Neutrophil (primary cell): ENCODE results near the gene DNAJB8.

Source experiments
- H3K27ac ChIP-seq: fragments of 200-600 bp; sonication (generic); 2 replicates; pipeline ENCODE4 v1.5.1; 2016; ENCODE audit warnings: mild to moderate bottlenecking, moderate library complexity
- H3K27me3 ChIP-seq: fragments of 200-600 bp; sonication (generic); 2 replicates; pipeline ENCODE4 v1.6.0; 2016; ENCODE audit warnings: mild to moderate bottlenecking
- H3K36me3 ChIP-seq: fragments of 200-600 bp; sonication (generic); 2 replicates; pipeline ENCODE4 v1.5.1; 2017
- H3K4me1 ChIP-seq, 2 experiments: fragments of 200-600 bp in 1 of 2; sonication (generic) in 1 of 2; 1 replicate in 1 of 2; 2 replicates in 1 of 2; pipeline versions ENCODE4 v1.5.1 to v1.6.1; 2013 to 2016; ENCODE audit warnings: low read depth in 1 of 2, low read length in 1 of 2, mild to moderate bottlenecking in 1 of 2, moderate library complexity in 1 of 2; ENCODE audit not compliant: control insufficient read depth in 1 of 2, insufficient read depth in 1 of 2
- H3K4me3 ChIP-seq, 2 experiments: fragments of 200-600 bp in 1 of 2; sonication (generic) in 1 of 2; 1 replicate in 1 of 2; 2 replicates in 1 of 2; pipeline ENCODE4 v1.5.1; 2013 to 2016; ENCODE audit warnings: low read depth in 1 of 2, low read length in 1 of 2, mild to moderate bottlenecking in 1 of 2, moderate library complexity in 1 of 2
- H3K9me3 ChIP-seq: fragments of 200-600 bp; sonication (generic); 2 replicates; pipeline ENCODE4 v1.5.1; 2016
- TF ChIP-seq, protein P1 (sequence below): fragments of 200-600 bp; sonication (generic); IDR thresholded peaks from 2 replicates; pipeline ENCODE4 v1.5.1; 2016; ENCODE audit warnings: antibody characterized with exemption

DNAJB8 gene

DNA sequence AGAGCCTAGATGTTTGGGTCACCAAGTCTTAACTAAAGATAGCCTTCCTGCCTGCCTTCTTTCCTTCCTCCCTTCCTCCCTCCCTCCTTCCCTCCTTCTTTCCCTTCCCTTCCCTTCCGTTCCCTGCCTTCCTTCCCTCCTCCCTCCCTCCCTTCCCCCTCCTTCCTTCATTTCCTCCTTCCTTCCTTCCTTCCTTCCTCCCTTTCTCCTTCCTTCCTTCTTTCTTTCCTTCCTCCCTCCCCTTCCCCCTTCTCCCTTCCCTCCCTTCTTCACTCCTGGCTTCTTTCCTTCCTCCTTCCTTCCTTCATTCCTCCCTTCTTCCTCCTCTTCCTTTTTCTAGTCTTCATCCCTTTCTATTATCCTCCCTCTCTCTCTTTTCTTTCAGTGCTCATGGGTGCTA is 2.0 kb downstream of the DNAJB8 start:
- Histone ChIP-seq H3K27me3 (peaks cover 27% of the 10 kb centered on the region), H3K4me3 (no peak overlapping the region), H3K27ac (no peak overlapping the region), H3K9me3 (no peaks in the 10 kb centered on the region), H3K36me3 (no peaks in the 10 kb centered on the region), H3K4me1 (no peaks in the 10 kb centered on the region)
- TF ChIP-seq, protein P1, sequence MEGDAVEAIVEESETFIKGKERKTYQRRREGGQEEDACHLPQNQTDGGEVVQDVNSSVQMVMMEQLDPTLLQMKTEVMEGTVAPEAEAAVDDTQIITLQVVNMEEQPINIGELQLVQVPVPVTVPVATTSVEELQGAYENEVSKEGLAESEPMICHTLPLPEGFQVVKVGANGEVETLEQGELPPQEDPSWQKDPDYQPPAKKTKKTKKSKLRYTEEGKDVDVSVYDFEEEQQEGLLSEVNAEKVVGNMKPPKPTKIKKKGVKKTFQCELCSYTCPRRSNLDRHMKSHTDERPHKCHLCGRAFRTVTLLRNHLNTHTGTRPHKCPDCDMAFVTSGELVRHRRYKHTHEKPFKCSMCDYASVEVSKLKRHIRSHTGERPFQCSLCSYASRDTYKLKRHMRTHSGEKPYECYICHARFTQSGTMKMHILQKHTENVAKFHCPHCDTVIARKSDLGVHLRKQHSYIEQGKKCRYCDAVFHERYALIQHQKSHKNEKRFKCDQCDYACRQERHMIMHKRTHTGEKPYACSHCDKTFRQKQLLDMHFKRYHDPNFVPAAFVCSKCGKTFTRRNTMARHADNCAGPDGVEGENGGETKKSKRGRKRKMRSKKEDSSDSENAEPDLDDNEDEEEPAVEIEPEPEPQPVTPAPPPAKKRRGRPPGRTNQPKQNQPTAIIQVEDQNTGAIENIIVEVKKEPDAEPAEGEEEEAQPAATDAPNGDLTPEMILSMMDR = no peak

DNA sequence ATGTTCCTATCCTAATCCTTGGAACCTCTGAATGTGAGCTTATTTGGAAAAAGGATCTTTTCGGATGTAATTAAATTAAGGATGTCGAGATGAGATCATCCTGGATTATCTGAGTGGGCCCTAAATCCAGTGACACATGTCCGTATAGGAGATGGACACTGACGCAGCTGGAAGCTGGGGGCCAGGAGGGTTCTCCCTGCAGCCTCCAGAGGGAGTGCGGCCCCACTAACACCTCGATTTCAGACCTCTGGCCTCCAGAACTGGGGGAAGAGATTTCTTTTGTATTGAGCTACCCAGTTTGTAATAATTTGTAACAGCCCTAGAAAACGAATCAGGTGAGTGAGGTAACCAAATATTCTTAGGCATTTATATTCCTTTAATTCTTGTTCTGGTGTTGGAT is 2.5 kb downstream of the DNAJB8 start:
- Histone ChIP-seq H3K4me3 (no peak overlapping the region), H3K27ac (no peak overlapping the region), H3K9me3 (no peaks in the 10 kb centered on the region), H3K27me3 (peaks cover 31% of the 10 kb centered on the region), H3K4me1 (no peaks in the 10 kb centered on the region), H3K36me3 (no peaks in the 10 kb centered on the region)
- TF ChIP-seq, protein P1 = no peak

DNA sequence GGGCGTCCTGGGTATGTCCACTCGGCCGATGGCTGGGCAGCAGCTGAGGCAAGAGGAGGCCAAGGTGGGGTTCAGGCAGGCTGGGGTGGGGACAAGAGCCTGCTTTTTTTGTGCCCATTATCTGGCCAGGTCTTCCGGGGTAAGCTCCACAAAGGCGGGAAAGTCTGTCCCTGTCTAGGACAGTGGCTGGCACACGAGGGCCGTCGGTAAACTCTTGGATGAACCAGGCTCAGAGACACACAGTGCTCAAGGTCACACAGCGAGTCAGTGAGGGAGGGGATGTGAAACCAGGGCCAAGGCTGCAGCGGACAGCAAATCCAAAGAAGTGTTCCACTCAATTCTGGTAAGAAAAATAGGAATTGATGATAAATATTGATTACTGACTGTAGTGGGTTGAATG is 2.9 kb downstream of the DNAJB8 start:
- Histone ChIP-seq H3K36me3 (no peaks in the 10 kb centered on the region), H3K27me3 (peaks cover 31% of the 10 kb centered on the region), H3K4me1 (no peaks in the 10 kb centered on the region), H3K4me3 (no peak overlapping the region), H3K9me3 (no peaks in the 10 kb centered on the region), H3K27ac (no peak overlapping the region)
- TF ChIP-seq, protein P1 = no peak

DNA sequence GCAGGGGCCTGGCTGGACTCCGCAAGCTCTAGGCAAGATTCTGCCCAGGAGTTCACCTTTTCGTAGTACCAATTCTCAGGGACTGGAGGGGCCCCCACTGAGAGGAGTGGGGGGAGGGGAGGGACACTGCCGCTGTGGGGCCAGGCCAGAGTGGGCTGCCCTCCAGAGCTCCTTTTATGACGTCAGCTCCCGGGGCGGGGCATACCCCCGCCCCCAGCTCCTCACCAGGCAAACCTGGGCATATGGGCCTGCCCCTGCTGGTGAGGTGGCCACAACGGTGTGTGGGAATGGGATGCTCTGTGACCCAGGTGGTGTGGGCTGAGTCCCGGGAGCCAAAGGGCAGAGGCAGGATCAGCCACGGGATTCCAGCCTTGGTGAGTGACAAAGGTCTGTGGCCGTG is 3.3 kb downstream of the DNAJB8 start:
- H3K27me3 ChIP-seq = peaks cover 31% of the 10 kb centered on the region
- H3K36me3 ChIP-seq = no peaks in the 10 kb centered on the region
- no peaks in the 10 kb centered on the region for H3K4me1 ChIP-seq
- H3K27ac ChIP-seq = no peak overlapping the region
- H3K4me3 ChIP-seq = no peak overlapping the region
- TF ChIP-seq, protein P1 = no peak
- H3K9me3 ChIP-seq = no peaks in the 10 kb centered on the region

DNA sequence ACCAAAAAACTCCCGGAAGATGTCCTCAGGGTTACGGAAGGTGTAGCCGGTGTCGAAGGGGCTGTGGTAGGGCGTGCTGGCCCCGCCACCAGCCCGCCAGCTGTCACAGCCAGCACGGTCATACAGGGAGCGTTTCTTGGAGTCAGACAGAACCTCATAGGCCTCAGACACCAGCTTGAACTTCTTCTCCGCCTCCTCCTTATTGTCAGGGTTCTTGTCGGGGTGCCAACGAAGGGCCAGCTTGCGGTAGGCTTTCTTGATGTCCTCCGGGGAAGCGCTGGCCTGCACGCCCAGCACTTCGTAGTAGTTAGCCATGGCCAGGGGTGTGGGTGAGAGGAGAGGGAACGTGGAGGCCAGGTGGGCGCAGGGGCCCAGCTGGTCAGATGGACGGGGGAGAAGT is 3.8 kb downstream of the DNAJB8 start:
- TF ChIP-seq, protein P1 = no peak
- H3K36me3 ChIP-seq = no peaks in the 10 kb centered on the region
- H3K4me1 ChIP-seq = no peaks in the 10 kb centered on the region
- no peaks in the 10 kb centered on the region for H3K9me3 ChIP-seq
- H3K27me3 ChIP-seq = peaks cover 34% of the 10 kb centered on the region
- no peak overlapping the region for H3K27ac ChIP-seq
- H3K4me3 ChIP-seq = no peak overlapping the region

DNA sequence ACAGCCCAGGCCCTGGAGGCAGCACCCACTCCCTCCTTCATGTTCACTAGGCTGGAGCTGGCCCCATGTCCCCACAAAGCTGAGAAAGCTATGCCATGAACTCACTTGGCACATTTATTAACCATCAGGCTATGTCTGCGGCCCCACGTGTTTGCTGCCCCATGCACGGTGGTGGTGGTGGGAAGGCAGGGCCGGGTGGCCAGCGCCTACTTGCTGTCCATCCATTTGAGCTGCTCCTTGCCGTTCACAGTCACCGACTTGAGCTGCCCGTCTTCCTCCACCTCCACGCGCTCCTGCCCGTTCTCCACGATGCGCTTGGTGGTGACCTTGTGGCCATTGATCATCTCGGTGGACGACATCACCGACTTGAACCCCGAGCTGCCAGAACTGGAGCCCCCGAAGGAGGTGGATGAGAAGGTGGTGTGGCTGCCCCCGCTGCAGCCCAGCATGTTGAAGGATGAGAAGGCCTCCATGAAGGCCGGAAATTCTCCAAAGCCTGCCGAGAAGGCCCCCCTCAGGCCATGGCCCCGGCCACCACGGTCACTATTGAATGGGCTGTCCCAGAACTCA is 4.3 kb downstream of the DNAJB8 start:
- Histone ChIP-seq H3K4me1 (no peaks in the 10 kb centered on the region), H3K27ac (no peak overlapping the region), H3K4me3 (no peak overlapping the region), H3K36me3 (no peaks in the 10 kb centered on the region), H3K27me3 (peaks cover 34% of the 10 kb centered on the region), H3K9me3 (no peaks in the 10 kb centered on the region)
- TF ChIP-seq, protein P1 = no peak
